Endothelial cell of umbilical vein (primary cell): Measurements from ENCODE around the gene ZDHHC22. TPM values are rescaled to one million over a fixed set of nuclear protein-coding genes. Genes with fewer than 3 reads are reported as not detected.

Experiments
- BruUV-seq: library from RNA; stranded (reverse); fragments of 400-500 nt; replicated peaks from 2 replicates; lab custom pipeline; 2021; lab: Mats Ljungman, UMichigan
- CTCF ChIA-PET: fragments of 300-600, 350-600 bp; sonication (Branson Sonifier 250); formaldehyde crosslinking; loops from one replicate; lab custom pipeline; 2021; ENCODE audit warnings: antibody characterized with exemption, inconsistent platforms; lab: Charles Lee
- POLR2A ChIA-PET: fragments of 300-600, 350-600 bp; sonication (Branson Sonifier 250); formaldehyde crosslinking; loops from one replicate; lab custom pipeline; 2021; ENCODE audit warnings: antibody characterized with exemption, inconsistent platforms; lab: Charles Lee
- DNase-seq: peaks from one replicate; pipeline ENCODE4 v3.0.0-alpha.2; 2011; ENCODE audit warnings: low read depth, low spot score
- FAIRE-seq: peaks from 2 replicates; lab custom pipeline; 2011; peaks lifted over from hg19 to GRCh38; lab: Jason Lieb, UNC
- H2AFZ ChIP-seq: 2 replicates; pipeline ENCODE4 v1.6.0; 2012; ENCODE audit warnings: low read depth, low read length, control low read depth, inconsistent platforms
- H3K27ac ChIP-seq: 2 replicates; pipeline ENCODE4 v1.5.1; 2011; ENCODE audit warnings: low read depth, mild to moderate bottlenecking, control low read depth, low read length, moderate library complexity; ENCODE audit not compliant: insufficient read depth
- H3K27me3 ChIP-seq, 2 experiments: 2 replicates each; pipeline versions ENCODE4 v1.6.0 to v1.6.1; 2011; ENCODE audit warnings: low read length in 2 of 2, mixed read lengths in 1 of 2; ENCODE audit not compliant: control insufficient read depth in 2 of 2, insufficient read depth in 2 of 2
- H3K36me3 ChIP-seq, 2 experiments: 2 replicates in 1 of 2; 3 replicates in 1 of 2; pipeline ENCODE4 v1.5.1; 2011; ENCODE audit warnings: low read length in 2 of 2, mild to moderate bottlenecking in 1 of 2, moderate library complexity in 1 of 2; ENCODE audit not compliant: control insufficient read depth in 2 of 2, insufficient read depth in 2 of 2; ENCODE audit errors: extremely low read depth in 1 of 2
- H3K4me1 ChIP-seq: 3 replicates; pipeline ENCODE4 v1.5.1; 2011; ENCODE audit warnings: mild to moderate bottlenecking, low read length; ENCODE audit not compliant: control insufficient read depth, insufficient read depth; ENCODE audit errors: extremely low read depth
- H3K4me2 ChIP-seq: 2 replicates; pipeline ENCODE4 v1.6.1; 2011; ENCODE audit warnings: low read length, control low read depth, mixed read lengths; ENCODE audit not compliant: insufficient read depth
- H3K4me3 ChIP-seq, 3 experiments: fragments of 200-600 bp in 1 of 3; sonication (generic), shearing (Covaris generic) in 1 of 3; replicated peaks in 1 of 3; 2 replicates each; pipeline ENCODE4 v1.5.1; 2011 to 2016; ENCODE audit warnings: control low read depth in 3 of 3, low read length in 3 of 3, mild to moderate bottlenecking in 2 of 3, inconsistent platforms in 1 of 3, low read depth in 1 of 3, moderate library complexity in 1 of 3; ENCODE audit not compliant: insufficient read depth in 1 of 3
- H3K79me2 ChIP-seq: 2 replicates; pipeline ENCODE4 v1.6.0; 2012; ENCODE audit warnings: low read length, inconsistent platforms; ENCODE audit not compliant: control insufficient read depth, insufficient read depth
- H3K9ac ChIP-seq: replicated peaks from 2 replicates; pipeline ENCODE3; 2011; ENCODE audit warnings: low read length, control low read depth; ENCODE audit not compliant: insufficient read depth; ENCODE audit errors: extremely low read depth
- H3K9me1 ChIP-seq: replicated peaks from 3 replicates; pipeline ENCODE4 v1.6.0; 2011; ENCODE audit warnings: mild to moderate bottlenecking, low read length; ENCODE audit not compliant: control insufficient read depth, insufficient read depth; ENCODE audit errors: extremely low read depth
- H3K9me3 ChIP-seq: replicated peaks from 2 replicates; pipeline ENCODE4 v1.5.1; 2012; ENCODE audit warnings: low read length, inconsistent platforms; ENCODE audit not compliant: control insufficient read depth, insufficient read depth
- H4K20me1 ChIP-seq: replicated peaks from 2 replicates; pipeline ENCODE3; 2011; ENCODE audit warnings: mild to moderate bottlenecking, low read length; ENCODE audit not compliant: control insufficient read depth, insufficient read depth; ENCODE audit errors: extremely low read depth
- EZH2 ChIP-seq: IDR thresholded peaks from 2 replicates; pipeline ENCODE4 v1.6.1; 2012; ENCODE audit warnings: borderline replicate concordance, low read depth, mild to moderate bottlenecking, moderate library complexity, low read length, inconsistent platforms; ENCODE audit not compliant: severe bottlenecking
- FOS ChIP-seq: IDR thresholded peaks from 2 replicates; pipeline ENCODE4 v1.6.1; 2011; ENCODE audit warnings: mild to moderate bottlenecking, low read length, moderate library complexity, borderline replicate concordance; ENCODE audit not compliant: insufficient read depth
- GATA2 ChIP-seq: IDR thresholded peaks from 2 replicates; pipeline ENCODE4 v1.7.0; 2011; ENCODE audit warnings: low read depth, mild to moderate bottlenecking, moderate library complexity, mixed read lengths, low read length; ENCODE audit not compliant: insufficient read length, insufficient read depth
- JUN ChIP-seq: IDR thresholded peaks from 2 replicates; pipeline ENCODE4 v1.6.1; 2011; ENCODE audit warnings: borderline replicate concordance, low read depth; ENCODE audit not compliant: insufficient read length, insufficient read depth
- MYC ChIP-seq: IDR thresholded peaks from one replicate; pipeline ENCODE4 v1.6.1; 2011; ENCODE audit warnings: mild to moderate bottlenecking, low read depth, low read length
- POLR2A ChIP-seq: IDR thresholded peaks from 2 replicates; pipeline ENCODE4 v1.6.1; 2012; ENCODE audit warnings: low read depth, mild to moderate bottlenecking, control low read depth, low read length
- POLR2AphosphoS5 ChIP-seq: IDR thresholded peaks from 2 replicates; pipeline ENCODE4 v1.6.1; 2012; ENCODE audit warnings: low read depth, mild to moderate bottlenecking, control low read depth, low read length, moderate library complexity; ENCODE audit not compliant: insufficient read depth
- dilution Hi-C: fragments of 300-500 bp; cut with MboI; formaldehyde crosslinking; loops from one replicate; pipeline ENCODE4 v1.15.0; 2019; ENCODE audit warnings: low sequenced_read_pairs; ENCODE audit not compliant: extremely low pct_ligation_motif_present
- intact Hi-C: fragments of 100-400 bp; cut with micrococcal nuclease; formaldehyde crosslinking; loops from one replicate; pipeline ENCODE4 v1.10.0; 2022
- polyA plus RNA-seq, 4 experiments: library from polyadenylated mRNA; depleted of rRNA in 3 of 4; stranded (reverse) in 3 of 4; unstranded in 1 of 4; fragments of >200 nt; gene quantifications; 2 replicates each; pipeline versions ENCODE4 v1.2.1 to v1.2.3, GENCODE V29; 2011 to 2012; ENCODE audit warnings: missing spikeins in 1 of 4
- total RNA-seq: library from RNA; stranded (reverse); gene quantifications from 2 replicates; pipeline ENCODE4 v1.2.3, GENCODE V29; 2021
- TF ChIP-seq, protein P1 (sequence below): IDR thresholded peaks from 2 replicates; pipeline ENCODE4 v1.6.1; 2011; ENCODE audit not compliant: insufficient read depth, insufficient read length
- TF ChIP-seq, protein P2 (sequence below), 2 donors: IDR thresholded peaks; 1 replicate in 1 of 2; 2 replicates in 1 of 2; pipeline ENCODE4 v1.5.1; 2011; ENCODE audit warnings: low read length in 2 of 2, mild to moderate bottlenecking in 2 of 2, moderate library complexity in 2 of 2, control low read depth in 1 of 2, inconsistent platforms in 1 of 2, low read depth in 1 of 2; ENCODE audit not compliant: insufficient read depth in 1 of 2; ENCODE audit errors: extremely low read depth in 1 of 2

The ZDHHC22 gene
- total and polyA plus RNA-seq, 2 donors (not counting 3 experiments of a cell fraction or from before 2014, with no cell fraction given): 0.03 to 0.24 TPM

DNA sequence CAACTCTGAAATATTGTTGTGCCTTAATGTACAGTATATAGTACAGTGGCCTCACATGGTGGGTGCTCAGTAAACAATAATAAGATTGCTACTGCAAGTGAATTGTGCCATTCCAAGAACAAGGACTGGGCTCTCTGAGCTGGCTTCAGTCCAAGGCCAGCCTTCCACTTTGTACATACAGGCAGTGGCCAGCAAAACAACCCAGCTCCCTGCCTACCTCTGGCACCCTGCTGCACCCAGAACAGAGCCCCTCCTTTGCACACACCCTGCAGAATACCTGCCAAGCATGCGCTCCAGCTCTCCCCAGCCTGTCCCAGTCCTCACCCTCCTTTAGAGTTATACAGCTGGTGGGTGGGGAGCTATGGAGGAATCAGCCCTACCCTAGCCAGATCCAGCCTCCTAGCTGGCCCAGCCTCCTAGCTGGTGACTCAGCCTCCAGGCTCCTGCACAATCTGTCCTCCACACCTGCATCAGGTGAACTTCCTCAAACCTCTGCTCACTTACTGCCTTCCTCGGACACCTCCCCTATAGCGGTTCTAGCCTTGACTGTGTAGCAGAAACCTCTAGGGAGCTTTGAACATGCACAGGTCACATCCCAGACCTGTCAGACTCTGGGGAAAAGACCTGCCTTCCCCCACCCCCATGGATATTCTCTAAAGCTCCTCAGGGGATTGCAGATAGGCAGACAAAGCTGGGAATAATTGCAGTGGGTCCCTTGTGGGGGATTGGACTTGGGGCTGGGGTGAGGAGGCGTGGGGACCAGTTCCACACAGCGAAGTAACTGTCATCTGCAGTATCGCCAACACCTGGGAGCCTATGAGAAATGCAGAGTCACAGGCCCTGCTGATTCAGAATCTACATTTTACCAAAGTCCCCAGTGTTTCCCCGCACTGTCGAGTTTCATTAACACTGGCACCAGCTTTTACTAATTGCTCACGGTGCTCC is 17.9 kb downstream of the ZDHHC22 start:
- no peaks in the 10 kb centered on the region for H3K79me2 ChIP-seq
- H3K4me3 ChIP-seq: no peak overlapping the region
- no peaks in the 10 kb centered on the region for H3K9me1 ChIP-seq
- dilution Hi-C loops (no loop called here), intact Hi-C loops (no loop called here)
- H3K27me3 ChIP-seq: peaks cover 12 to 14% of the 10 kb centered on the region in 2 experiments
- TF ChIP-seq FOS (no peak), POLR2AphosphoS5 (no peak), MYC (no peak), JUN (no peak), EZH2 (no peak), POLR2A (no peak), GATA2 (no peak)
- TF ChIP-seq, protein P1, sequence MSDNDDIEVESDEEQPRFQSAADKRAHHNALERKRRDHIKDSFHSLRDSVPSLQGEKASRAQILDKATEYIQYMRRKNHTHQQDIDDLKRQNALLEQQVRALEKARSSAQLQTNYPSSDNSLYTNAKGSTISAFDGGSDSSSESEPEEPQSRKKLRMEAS: no peak
- TF ChIP-seq, protein P2, sequence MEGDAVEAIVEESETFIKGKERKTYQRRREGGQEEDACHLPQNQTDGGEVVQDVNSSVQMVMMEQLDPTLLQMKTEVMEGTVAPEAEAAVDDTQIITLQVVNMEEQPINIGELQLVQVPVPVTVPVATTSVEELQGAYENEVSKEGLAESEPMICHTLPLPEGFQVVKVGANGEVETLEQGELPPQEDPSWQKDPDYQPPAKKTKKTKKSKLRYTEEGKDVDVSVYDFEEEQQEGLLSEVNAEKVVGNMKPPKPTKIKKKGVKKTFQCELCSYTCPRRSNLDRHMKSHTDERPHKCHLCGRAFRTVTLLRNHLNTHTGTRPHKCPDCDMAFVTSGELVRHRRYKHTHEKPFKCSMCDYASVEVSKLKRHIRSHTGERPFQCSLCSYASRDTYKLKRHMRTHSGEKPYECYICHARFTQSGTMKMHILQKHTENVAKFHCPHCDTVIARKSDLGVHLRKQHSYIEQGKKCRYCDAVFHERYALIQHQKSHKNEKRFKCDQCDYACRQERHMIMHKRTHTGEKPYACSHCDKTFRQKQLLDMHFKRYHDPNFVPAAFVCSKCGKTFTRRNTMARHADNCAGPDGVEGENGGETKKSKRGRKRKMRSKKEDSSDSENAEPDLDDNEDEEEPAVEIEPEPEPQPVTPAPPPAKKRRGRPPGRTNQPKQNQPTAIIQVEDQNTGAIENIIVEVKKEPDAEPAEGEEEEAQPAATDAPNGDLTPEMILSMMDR (IDR thresholded peaks at IDR 0.05; ENCODE audit: extremely low read depth in 1 of 2, insufficient read depth in 1 of 2, low read depth in 1 of 2, low read length in 2 of 2): no peak
- no peak overlapping the region for H3K9ac ChIP-seq
- H3K36me3 ChIP-seq: peaks cover 0 to 3% of the 10 kb centered on the region in 2 experiments
- peaks cover 6% of the 10 kb centered on the region for H3K4me1 ChIP-seq
- no peak overlapping the region for H2AFZ ChIP-seq
- POLR2A ChIA-PET: interaction anchor here (0.6 to 1.3 kb wide), 2 partner anchors 25 to 30 kb away, joined by 3 to 4 read pairs; no protein-coding TSS in a partner anchor
- no peaks in the 10 kb centered on the region for H3K9me3 ChIP-seq
- H4K20me1 ChIP-seq: no peaks in the 10 kb centered on the region
- CTCF ChIA-PET: interaction anchor here (0.7 to 6.3 kb wide), 29 partner anchors 8 to 336 kb away, joined by 3 to 49 read pairs (median 4); partner anchors contain the start of gene ZDHHC22
- no peak overlapping the region for H3K4me2 ChIP-seq
- no peak overlapping the region for H3K27ac ChIP-seq
- DNase-seq: no peak
- no TSS peak for BruUV-seq
- no peak for FAIRE-seq
